Trophoblast cell (in vitro differentiated cells and primary cell): ENCODE measurements around the gene ZCCHC17.

Experiments
- DNase-seq, 2 donors: peaks; one replicate each; pipeline ENCODE4 v3.0.0-alpha.2; 2016
- H2AFZ ChIP-seq: 2 replicates; pipeline ENCODE4 v1.6.1; 2013; ENCODE audit warnings: low read length, moderate library complexity, mild to moderate bottlenecking; ENCODE audit not compliant: insufficient read depth, poor library complexity
- H2AK5ac ChIP-seq: 2 replicates; pipeline ENCODE4 v1.6.1; 2013; ENCODE audit warnings: mild to moderate bottlenecking, low read length
- H2BK120ac ChIP-seq: 2 replicates; pipeline ENCODE4 v1.6.1; 2013; ENCODE audit warnings: low read length, mild to moderate bottlenecking, moderate library complexity; ENCODE audit not compliant: insufficient read depth, poor library complexity
- H2BK12ac ChIP-seq: 2 replicates; pipeline ENCODE4 v1.6.1; 2013; ENCODE audit warnings: mild to moderate bottlenecking, low read length, moderate library complexity
- H2BK5ac ChIP-seq: 2 replicates; pipeline ENCODE4 v1.6.1; 2013; ENCODE audit warnings: low read length, low read depth, moderate library complexity, mild to moderate bottlenecking; ENCODE audit not compliant: poor library complexity
- H3K14ac ChIP-seq: 2 replicates; pipeline ENCODE4 v1.6.1; 2013; ENCODE audit warnings: mild to moderate bottlenecking, low read length
- H3K18ac ChIP-seq: 2 replicates; pipeline ENCODE4 v1.6.1; 2013; ENCODE audit warnings: mild to moderate bottlenecking, low read length
- H3K23ac ChIP-seq: 2 replicates; pipeline ENCODE4 v1.6.1; 2013; ENCODE audit warnings: low read length
- H3K27ac ChIP-seq: 2 replicates; pipeline ENCODE4 v1.5.1; 2013; ENCODE audit warnings: low read depth, mild to moderate bottlenecking, inconsistent platforms, low read length, moderate library complexity
- H3K27me3 ChIP-seq: 2 replicates; pipeline ENCODE4 v1.6.1; 2013; ENCODE audit warnings: inconsistent platforms, mild to moderate bottlenecking, low read length, moderate library complexity; ENCODE audit not compliant: insufficient read depth
- H3K36me3 ChIP-seq, 2 experiments: 1 replicate in 1 of 2; 2 replicates in 1 of 2; pipeline ENCODE4 v1.6.1; 2013; ENCODE audit warnings: low read length in 2 of 2, mild to moderate bottlenecking in 2 of 2, moderate library complexity in 1 of 2; ENCODE audit not compliant: insufficient read depth in 2 of 2, control insufficient read depth in 1 of 2
- H3K4ac ChIP-seq: 2 replicates; pipeline ENCODE4 v1.6.1; 2013; ENCODE audit warnings: low read depth, mild to moderate bottlenecking, low read length, moderate library complexity
- H3K4me1 ChIP-seq, 2 experiments: 1 replicate in 1 of 2; 2 replicates in 1 of 2; pipeline ENCODE4 v1.6.1; 2013; ENCODE audit warnings: low read length in 2 of 2, mild to moderate bottlenecking in 2 of 2, moderate library complexity in 1 of 2; ENCODE audit not compliant: insufficient read depth in 2 of 2, control insufficient read depth in 1 of 2
- H3K4me2 ChIP-seq: 2 replicates; pipeline ENCODE4 v1.6.1; 2013; ENCODE audit warnings: inconsistent platforms, mild to moderate bottlenecking, low read length, moderate library complexity
- H3K4me3 ChIP-seq: 2 replicates; pipeline ENCODE4 v1.5.1; 2013; ENCODE audit warnings: mild to moderate bottlenecking, low read depth, low read length, inconsistent platforms
- H3K79me1 ChIP-seq: one replicate; pipeline ENCODE4 v1.6.1; 2013; ENCODE audit warnings: low read length
- H3K79me2 ChIP-seq: 2 replicates; pipeline ENCODE4 v1.6.1; 2013; ENCODE audit warnings: low read length, mild to moderate bottlenecking; ENCODE audit not compliant: control insufficient read depth, insufficient read depth, poor library complexity
- H3K9ac ChIP-seq: 2 replicates; pipeline ENCODE4 v1.6.1; 2013; ENCODE audit warnings: mild to moderate bottlenecking, low read length
- H3K9me3 ChIP-seq: 2 replicates; pipeline ENCODE4 v1.6.1; 2013; ENCODE audit warnings: low read depth, mild to moderate bottlenecking, control low read depth, inconsistent platforms, low read length; ENCODE audit not compliant: insufficient read depth
- H4K12ac ChIP-seq: 2 replicates; pipeline ENCODE4 v1.6.1; 2013; ENCODE audit warnings: low read depth, mild to moderate bottlenecking, low read length, moderate library complexity
- H4K8ac ChIP-seq: 2 replicates; pipeline ENCODE4 v1.6.1; 2013; ENCODE audit warnings: low read depth, mild to moderate bottlenecking, low read length, moderate library complexity
- H4K91ac ChIP-seq: one replicate; pipeline ENCODE4 v1.6.1; 2013; ENCODE audit warnings: low read depth, mild to moderate bottlenecking, low read length, moderate library complexity
- WGBS: extraction: QIAGEN DNeasy Blood & Tissue Kit; methylation state at CpG from one replicate; pipeline ENCODE4 v1.1.7; 2013; ENCODE audit warnings: missing lambda C conversion rate; ENCODE audit not compliant: insufficient read length, insufficient coverage; ENCODE audit errors: extremely low coverage; 5-methylcytosine and 5-hydroxymethylcytosine counted together

Gene ZCCHC17

GRCh38 chr1:31263408-31263807, 33.4 kb upstream of the ZCCHC17 start:
- Histone ChIP-seq H3K23ac (no peak overlapping the region), H3K4ac (no peak overlapping the region), H3K27ac (no peak overlapping the region), H3K79me1 (no peaks in the 10 kb centered on the region), H3K79me2 (no peaks in the 10 kb centered on the region), H2AK5ac (no peak overlapping the region), H4K12ac (no peak overlapping the region), H4K91ac (no peak overlapping the region), H2BK120ac (no peak overlapping the region), H3K9ac (no peak overlapping the region), H4K8ac (no peak overlapping the region), H3K4me2 (no peak overlapping the region), H2BK5ac (no peak overlapping the region), H3K27me3 (no peaks in the 10 kb centered on the region), H2BK12ac (no peak overlapping the region), H3K18ac (no peak overlapping the region), H3K4me3 (no peak overlapping the region), H3K36me3 (peaks cover 22 to 43% of the 10 kb centered on the region in 2 experiments), H2AFZ (no peak overlapping the region), H3K4me1 (no peaks in the 10 kb centered on the region), H3K14ac (no peak overlapping the region), H3K9me3 (no peaks in the 10 kb centered on the region)
- DNase-seq, result no peak
- no CpG with 5 or more reads among the region's 3 CpGs for WGBS

- WGBS, result no CpG with 5 or more reads among the region's 1 CpG
- Histone ChIP-seq H2BK120ac (no peak overlapping the region), H4K12ac (no peak overlapping the region), H3K4me3 (no peak overlapping the region), H3K9me3 (no peaks in the 10 kb centered on the region), H2AK5ac (no peak overlapping the region), H3K4ac (no peak overlapping the region), H3K27me3 (no peaks in the 10 kb centered on the region), H3K79me2 (no peaks in the 10 kb centered on the region), H3K4me1 (no peaks in the 10 kb centered on the region), H3K23ac (no peak overlapping the region), H3K4me2 (no peak overlapping the region), H3K27ac (no peak overlapping the region), H3K79me1 (no peaks in the 10 kb centered on the region), H2AFZ (no peak overlapping the region), H4K91ac (no peak overlapping the region), H3K14ac (no peak overlapping the region), H4K8ac (no peak overlapping the region), H2BK12ac (no peak overlapping the region), H3K36me3 (peaks cover 23 to 44% of the 10 kb centered on the region in 2 experiments), H3K9ac (no peak overlapping the region), H3K18ac (no peak overlapping the region), H2BK5ac (no peak overlapping the region)
- DNase-seq, result no peak
Observed at GRCh38 chr1:31264790-31265386, 31.9 kb upstream of the ZCCHC17 start.

- H2BK12ac ChIP-seq, result no peak overlapping the region
- H3K23ac ChIP-seq, result no peak overlapping the region
- H2AFZ ChIP-seq, result no peak overlapping the region
- no peak overlapping the region for H3K18ac ChIP-seq
- H3K9ac ChIP-seq, result no peak overlapping the region
- no peak overlapping the region for H2BK120ac ChIP-seq
- H3K4me2 ChIP-seq, result no peak overlapping the region
- H3K14ac ChIP-seq, result no peak overlapping the region
- no CpG with 5 or more reads among the region's 2 CpGs for WGBS
- no peak overlapping the region for H2BK5ac ChIP-seq
- H3K27ac ChIP-seq, result no peak overlapping the region
- H3K4me3 ChIP-seq, result no peak overlapping the region
- H3K4me1 ChIP-seq, result no peaks in the 10 kb centered on the region
- no peaks in the 10 kb centered on the region for H3K79me1 ChIP-seq
- no peak overlapping the region for H4K91ac ChIP-seq
- DNase-seq, result no peak
- no peak overlapping the region for H3K4ac ChIP-seq
- H2AK5ac ChIP-seq, result no peak overlapping the region
- no peaks in the 10 kb centered on the region for H3K27me3 ChIP-seq
- H4K8ac ChIP-seq, result no peak overlapping the region
- H3K36me3 ChIP-seq, result peaks cover 24 to 41% of the 10 kb centered on the region in 2 experiments
- no peak overlapping the region for H4K12ac ChIP-seq
- H3K9me3 ChIP-seq, result no peaks in the 10 kb centered on the region
- H3K79me2 ChIP-seq, result no peaks in the 10 kb centered on the region
Observed at GRCh38 chr1:31266547-31266946, 30.3 kb upstream of the ZCCHC17 start.

GRCh38 chr1:31272369-31272768, 24.5 kb upstream of the ZCCHC17 start:
- Histone ChIP-seq H2AFZ (no peak overlapping the region), H4K91ac (no peak overlapping the region), H4K8ac (no peak overlapping the region), H3K79me2 (no peaks in the 10 kb centered on the region), H3K36me3 (peaks cover 23 to 27% of the 10 kb centered on the region in 2 experiments), H3K4me3 (no peak overlapping the region), H3K27me3 (no peaks in the 10 kb centered on the region), H3K9me3 (no peaks in the 10 kb centered on the region), H3K23ac (no peak overlapping the region), H3K79me1 (no peaks in the 10 kb centered on the region), H3K4me1 (no peaks in the 10 kb centered on the region), H3K4me2 (no peak overlapping the region), H3K9ac (no peak overlapping the region), H3K18ac (no peak overlapping the region), H2BK120ac (no peak overlapping the region), H4K12ac (no peak overlapping the region), H2AK5ac (no peak overlapping the region), H3K4ac (no peak overlapping the region), H3K14ac (no peak overlapping the region), H2BK5ac (no peak overlapping the region), H3K27ac (no peak overlapping the region), H2BK12ac (no peak overlapping the region)
- DNase-seq, result no peak
- no CpG with 5 or more reads among the region's 3 CpGs for whole genome bisulfite sequencing
